Activated CD8-positive, alpha-beta memory T cell treated with anti-CD3 and anti-CD28 coated beads, Interleukin-2, amount 10 ng/mL, durations not matched to agents 7 days and 5 days (primary cell): Measurements from ENCODE around the gene DNAH12. TPM values are rescaled to one million over a fixed set of nuclear protein-coding genes. Genes with fewer than 3 reads are reported as not detected.
"Not testable (repeated sequence)": the region's sequence is repeated elsewhere in the genome, so short reads cannot be mapped to it uniquely, and the experiment has no call there.

Source experiments
- ATAC-seq: fragments of 150-1000 bp; cut with Tn5 transposase; one replicate; pipeline ENCODE4 v1.10.0; 2021; ENCODE audit warnings: moderate library complexity
- CTCF ChIA-PET: fragments of 350-600 bp; sonication (Branson Sonifier 250); formaldehyde crosslinking; loops from one replicate; lab custom pipeline; 2021; ENCODE audit warnings: antibody characterized with exemption; lab: Charles Lee
- DNase-seq: peaks from one replicate; pipeline ENCODE4 v3.0.0-alpha.2; 2020
- H3K27ac Mint-ChIP-seq: one replicate; pipeline ENCODE4 v1.8.0; 2021; ENCODE audit warnings: mild to moderate bottlenecking, mixed read lengths
- H3K27me3 Mint-ChIP-seq: one replicate; pipeline ENCODE4 v1.8.0; 2021; ENCODE audit warnings: mixed read lengths
- H3K36me3 Mint-ChIP-seq: one replicate; pipeline ENCODE4 v1.8.0; 2021; ENCODE audit warnings: mild to moderate bottlenecking, mixed read lengths
- H3K4me1 Mint-ChIP-seq: one replicate; pipeline ENCODE4 v1.8.0; 2021; ENCODE audit warnings: mixed read lengths
- H3K4me3 Mint-ChIP-seq: one replicate; pipeline ENCODE4 v1.8.0; 2021; ENCODE audit warnings: mild to moderate bottlenecking, moderate library complexity, mixed read lengths
- H3K9me3 Mint-ChIP-seq: one replicate; pipeline ENCODE4 v1.8.0; 2022; ENCODE audit warnings: low read depth, mixed read lengths
- total RNA-seq, 2 experiments: library from RNA; stranded (reverse); gene quantifications; one replicate each; pipeline ENCODE4 v1.2.3, GENCODE V29; 2021

The DNAH12 gene
- total RNA-seq, 2 experiments from 2014 or later = 0.06 TPM; not detected in 1

DNA sequence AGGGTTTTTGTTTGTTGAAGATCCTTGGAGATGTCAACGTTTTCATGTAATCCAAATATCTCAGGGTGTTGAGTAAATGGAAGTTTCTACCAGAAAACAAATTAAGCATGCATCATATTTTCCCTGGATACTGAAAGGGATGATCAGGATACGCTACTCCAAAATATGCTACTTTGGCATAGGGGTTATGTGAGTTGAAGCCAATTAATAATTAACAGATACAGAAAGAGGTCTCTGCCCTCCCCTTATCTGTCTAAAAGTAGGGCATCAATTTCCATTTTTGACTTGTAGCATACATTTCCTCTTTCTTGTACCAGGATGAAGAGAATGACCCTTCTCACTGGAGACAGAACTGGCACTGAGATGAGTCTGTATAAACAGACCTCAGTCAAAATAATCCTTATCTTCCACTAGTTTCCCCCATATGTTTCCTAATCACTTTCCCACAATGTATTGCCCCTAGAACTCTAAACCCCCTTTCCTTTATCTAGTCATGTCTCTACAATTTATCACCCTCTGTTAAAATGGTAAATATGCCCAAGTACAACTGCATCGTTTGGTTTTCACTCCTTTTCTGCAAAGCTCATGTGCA lies 234.3 kb downstream of the DNAH12 start:
- Mint-ChIP-seq H3K27ac (no peak overlapping the region), H3K4me1 (no peaks in the 10 kb centered on the region), H3K36me3 (no peaks in the 10 kb centered on the region), H3K27me3 (peaks cover 8% of the 10 kb centered on the region), H3K9me3 (no peaks in the 10 kb centered on the region), H3K4me3 (no peak overlapping the region)
- DNase-seq (no peak), ATAC-seq (no peak)
- CTCF ChIA-PET = no interaction called here

DNA sequence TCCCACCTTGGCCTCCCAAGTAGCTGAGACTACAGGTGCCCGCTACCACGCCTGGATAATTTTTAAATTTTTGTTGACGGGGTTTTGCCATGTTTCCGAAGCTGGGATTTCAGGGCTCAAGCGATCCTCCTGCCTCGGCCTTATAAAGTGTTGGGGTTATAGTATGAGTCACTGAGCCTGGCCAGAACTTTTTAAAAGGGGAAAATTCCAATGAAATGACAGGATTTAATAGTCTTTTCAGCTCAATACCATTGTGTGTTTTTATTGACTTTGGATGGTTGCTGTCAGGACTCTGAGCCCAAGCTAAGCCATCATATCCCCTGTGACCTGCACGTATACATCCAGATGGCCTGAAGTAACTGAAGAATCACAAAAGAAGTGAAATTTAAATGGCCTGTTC lies 240.6 kb downstream of the DNAH12 start:
- CTCF ChIA-PET, H3K4me3 Mint-ChIP-seq, ATAC-seq, H3K9me3 Mint-ChIP-seq, DNase-seq, H3K4me1 Mint-ChIP-seq, H3K27ac Mint-ChIP-seq, H3K36me3 Mint-ChIP-seq: not testable (repeated sequence)
- peaks cover 27% of the 10 kb centered on the region for H3K27me3 Mint-ChIP-seq

DNA sequence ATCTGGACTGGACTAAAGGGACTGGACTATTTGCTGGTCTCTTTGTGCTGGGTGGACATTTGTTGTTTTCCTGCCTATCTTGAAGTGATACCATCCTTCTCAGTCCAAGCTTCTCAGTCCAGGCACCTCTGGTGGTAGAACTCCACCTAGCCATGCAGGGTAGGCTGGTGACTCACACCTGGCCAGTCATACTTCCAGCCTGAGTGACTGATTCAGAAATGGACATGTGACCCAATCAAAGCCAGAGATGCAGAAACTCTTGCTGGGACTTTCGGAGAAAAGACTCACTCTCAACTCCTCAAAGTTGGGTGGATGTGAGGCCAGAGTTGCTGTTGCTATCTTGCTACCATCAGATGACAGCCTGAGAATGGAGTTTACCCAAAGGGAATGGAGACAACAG lies 246.1 kb downstream of the DNAH12 start:
- no peak for DNase-seq
- Mint-ChIP-seq H3K9me3 (no peaks in the 10 kb centered on the region), H3K4me1 (no peaks in the 10 kb centered on the region), H3K27ac (no peak overlapping the region), H3K36me3 (no peaks in the 10 kb centered on the region), H3K27me3 (peaks cover 38% of the 10 kb centered on the region), H3K4me3 (no peak overlapping the region)
- no peak for ATAC-seq
- CTCF ChIA-PET = no interaction called here

DNA sequence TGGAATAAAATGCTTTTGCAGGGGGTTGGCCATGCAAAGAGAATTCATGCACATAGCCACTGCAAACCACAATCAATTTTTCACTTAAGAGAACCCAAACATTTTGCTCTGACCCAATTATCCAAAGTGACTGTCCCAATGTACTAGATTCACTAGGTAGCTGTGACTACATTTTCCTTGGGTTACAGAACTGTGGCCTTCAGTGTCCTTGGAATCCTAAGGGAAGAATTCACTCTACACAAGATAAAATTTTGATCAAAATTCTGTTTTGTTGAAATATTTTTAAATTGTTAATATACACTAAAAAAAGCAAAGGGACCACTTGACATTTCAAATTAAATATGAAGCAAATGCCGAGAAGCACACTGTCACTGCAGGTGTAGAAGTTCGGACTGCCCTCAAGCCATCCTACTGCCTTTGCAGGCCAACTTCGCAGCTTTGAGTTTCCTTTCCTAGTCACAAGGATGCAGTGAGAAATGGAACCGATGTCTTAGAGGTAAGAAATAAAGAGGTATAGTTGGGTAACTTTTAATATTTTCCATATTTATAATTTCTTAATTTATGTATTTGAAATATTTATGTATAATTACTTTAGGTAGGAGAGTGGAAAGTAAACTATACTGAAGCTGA lies 251.1 kb downstream of the DNAH12 start:
- no peak overlapping the region for H3K27ac Mint-ChIP-seq
- H3K36me3 Mint-ChIP-seq = no peaks in the 10 kb centered on the region
- CTCF ChIA-PET = interaction anchor here (1.0 kb wide), 1 partner anchor 19 kb away, joined by 3 read pairs; no protein-coding TSS in a partner anchor
- H3K9me3 Mint-ChIP-seq = no peaks in the 10 kb centered on the region
- no peak for ATAC-seq
- H3K4me3 Mint-ChIP-seq = no peak overlapping the region
- peaks cover 28% of the 10 kb centered on the region for H3K27me3 Mint-ChIP-seq
- DNase-seq = no peak
- peaks cover 5% of the 10 kb centered on the region for H3K4me1 Mint-ChIP-seq

DNA sequence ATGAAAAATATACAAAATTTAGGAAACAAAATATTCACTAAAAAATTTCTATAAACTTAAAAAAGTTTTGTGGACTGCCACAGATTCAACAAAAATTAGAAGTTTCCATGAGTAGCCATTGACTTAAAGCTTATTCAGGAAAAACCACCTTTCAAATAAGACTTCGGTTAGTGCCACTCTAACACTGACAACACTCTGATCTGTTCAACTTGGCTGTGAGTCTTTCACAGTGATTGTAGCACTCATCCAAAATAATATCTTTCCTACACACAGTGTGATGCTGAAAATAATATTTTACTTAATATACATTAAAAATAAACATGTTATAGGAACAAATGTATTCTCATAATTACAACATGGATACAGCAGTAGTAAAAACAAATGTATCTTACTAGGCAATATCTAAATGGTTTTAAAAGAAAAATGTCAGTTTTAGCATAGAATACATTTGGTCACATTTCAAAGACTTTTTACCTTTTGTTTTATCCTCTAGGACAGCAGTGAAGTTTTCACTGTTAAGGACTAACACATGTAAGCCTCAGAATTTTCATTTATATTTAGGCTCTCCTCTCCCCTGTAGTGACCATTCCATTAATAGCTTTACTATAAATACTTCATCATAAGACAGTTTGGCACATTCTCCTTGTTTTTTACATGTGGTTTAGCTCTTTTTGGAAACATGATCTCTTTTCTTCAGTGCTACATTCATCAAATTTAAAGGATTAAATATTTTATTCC lies 251.8 kb downstream of the DNAH12 start, which contains the start of gene ASB14:
TSS of gene ASB14 (minus strand) at position 527 of the 738 bp plus-strand sequence. CDS start 652 bp downstream, outside the sequence.
- DNase-seq (no peak), ATAC-seq (no peak)
- peaks cover 5% of the 10 kb centered on the region for H3K4me1 Mint-ChIP-seq
- H3K36me3 Mint-ChIP-seq = no peaks in the 10 kb centered on the region
- H3K9me3 Mint-ChIP-seq = no peaks in the 10 kb centered on the region
- H3K27ac Mint-ChIP-seq = no peak within 1 kb of the TSS
- CTCF ChIA-PET = interaction anchor here (1.0 kb wide), 1 partner anchor 18 kb away, joined by 3 read pairs; no protein-coding TSS in a partner anchor
- peaks cover 26% of the 10 kb centered on the region for H3K27me3 Mint-ChIP-seq
- H3K4me3 Mint-ChIP-seq = no peak within 1 kb of the TSS

DNA sequence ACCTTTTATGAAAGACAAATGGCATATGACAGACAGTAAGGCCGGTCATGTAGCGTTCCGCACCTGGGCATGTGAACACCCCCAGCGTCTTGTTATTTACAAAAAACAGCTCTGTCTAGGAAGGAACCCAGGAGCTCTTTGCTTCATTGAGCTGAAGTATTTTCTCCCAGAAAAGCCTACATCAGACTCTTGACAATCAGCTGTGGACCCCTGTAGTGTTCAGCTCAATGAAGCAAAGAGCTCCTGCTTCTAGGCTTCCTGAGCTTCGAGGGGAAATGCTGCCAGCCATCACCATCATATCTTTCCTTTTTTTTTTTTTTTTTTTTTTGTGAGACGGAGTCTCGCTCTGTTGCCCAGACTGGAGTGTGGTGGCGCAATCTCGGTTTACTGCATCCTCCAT lies 255.7 kb downstream of the DNAH12 start:
- Mint-ChIP-seq H3K4me3 (no peak overlapping the region), H3K36me3 (no peaks in the 10 kb centered on the region), H3K4me1 (peaks cover 5% of the 10 kb centered on the region), H3K27me3 (peaks cover 14% of the 10 kb centered on the region), H3K27ac (no peak overlapping the region), H3K9me3 (no peaks in the 10 kb centered on the region)
- ATAC-seq (no peak), DNase-seq (no peak)
- CTCF ChIA-PET = interaction anchor here (0.6 kb wide), 1 partner anchor 740 kb away, joined by 3 read pairs; no protein-coding TSS in a partner anchor

DNA sequence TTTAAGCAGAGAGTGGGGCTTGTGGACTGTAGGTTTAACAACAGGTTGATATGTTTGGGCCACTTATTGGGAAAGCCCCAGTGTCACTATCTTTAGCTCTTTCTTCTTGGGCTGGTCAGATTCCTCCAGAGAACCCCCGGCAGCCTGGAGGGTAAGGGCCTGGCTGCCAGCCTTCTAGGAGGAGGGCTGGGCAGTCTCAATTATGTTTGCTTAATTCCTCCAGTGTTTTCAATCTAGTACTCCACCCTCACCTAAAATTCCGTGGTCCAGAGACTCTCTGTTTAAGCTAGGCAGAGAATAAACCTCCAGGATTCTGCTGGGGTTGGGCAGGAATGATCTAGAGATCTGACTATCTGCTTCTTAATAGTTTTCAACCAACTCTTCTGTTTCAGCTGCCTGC lies 256.9 kb downstream of the DNAH12 start:
- CTCF ChIA-PET = interaction anchor here (1.3 kb wide), 1 partner anchor 118 kb away, joined by 3 read pairs; no protein-coding TSS in a partner anchor
- Mint-ChIP-seq H3K27ac (no peak overlapping the region), H3K4me3 (no peak overlapping the region), H3K27me3 (peaks cover 9% of the 10 kb centered on the region), H3K9me3 (no peaks in the 10 kb centered on the region), H3K4me1 (peaks cover 5% of the 10 kb centered on the region), H3K36me3 (no peaks in the 10 kb centered on the region)
- ATAC-seq (no peak), DNase-seq (no peak)

DNA sequence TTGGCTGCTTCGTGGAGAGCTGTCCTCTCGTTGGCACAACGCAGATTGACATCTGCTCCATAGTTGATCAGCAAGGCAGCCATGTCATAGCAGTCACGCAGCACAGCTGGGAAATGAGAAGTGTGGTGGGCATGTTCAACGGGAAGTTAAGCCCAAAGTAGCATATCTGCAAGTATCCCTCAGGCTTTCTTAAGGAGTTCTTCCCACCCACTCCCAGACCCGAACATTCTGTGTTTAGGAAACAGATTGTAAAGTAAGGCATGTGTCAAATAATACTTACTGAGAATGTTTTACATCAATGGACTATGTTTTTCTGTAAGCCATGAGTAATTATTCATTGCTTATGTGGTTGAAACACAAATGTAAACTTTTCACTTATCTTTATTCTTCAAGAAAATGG lies 260.8 kb downstream of the DNAH12 start:
- no peaks in the 10 kb centered on the region for H3K27me3 Mint-ChIP-seq
- no peaks in the 10 kb centered on the region for H3K9me3 Mint-ChIP-seq
- H3K4me3 Mint-ChIP-seq = no peak overlapping the region
- no peak overlapping the region for H3K27ac Mint-ChIP-seq
- DNase-seq = no peak
- no peak for ATAC-seq
- peaks cover 3% of the 10 kb centered on the region for H3K36me3 Mint-ChIP-seq
- peaks cover 7% of the 10 kb centered on the region for H3K4me1 Mint-ChIP-seq
- CTCF ChIA-PET = no interaction called here

DNA sequence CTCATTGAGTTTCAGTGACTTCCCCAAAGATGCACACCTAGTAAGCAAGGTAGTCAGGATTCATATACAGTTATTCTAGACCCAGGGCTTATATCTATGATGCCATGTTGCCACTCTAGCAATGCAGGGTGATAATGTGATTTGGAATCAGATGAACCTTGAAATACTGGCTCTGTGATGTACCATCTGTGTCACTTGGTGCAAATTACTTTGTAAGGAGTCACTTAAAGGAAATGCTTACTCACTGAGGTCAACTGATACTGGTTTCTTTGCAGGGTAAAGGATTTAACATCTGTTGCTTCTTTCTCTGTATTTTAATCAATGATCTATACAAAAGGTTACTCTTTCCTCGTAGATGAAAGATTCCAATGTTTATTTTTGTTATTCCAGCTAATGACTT lies 262.4 kb downstream of the DNAH12 start:
- ATAC-seq = no peak
- H3K36me3 Mint-ChIP-seq = peaks cover 9% of the 10 kb centered on the region
- no peak overlapping the region for H3K4me3 Mint-ChIP-seq
- H3K9me3 Mint-ChIP-seq = no peaks in the 10 kb centered on the region
- peaks cover 7% of the 10 kb centered on the region for H3K4me1 Mint-ChIP-seq
- no peaks in the 10 kb centered on the region for H3K27me3 Mint-ChIP-seq
- DNase-seq = no peak
- CTCF ChIA-PET = no interaction called here
- H3K27ac Mint-ChIP-seq = no peak overlapping the region

DNA sequence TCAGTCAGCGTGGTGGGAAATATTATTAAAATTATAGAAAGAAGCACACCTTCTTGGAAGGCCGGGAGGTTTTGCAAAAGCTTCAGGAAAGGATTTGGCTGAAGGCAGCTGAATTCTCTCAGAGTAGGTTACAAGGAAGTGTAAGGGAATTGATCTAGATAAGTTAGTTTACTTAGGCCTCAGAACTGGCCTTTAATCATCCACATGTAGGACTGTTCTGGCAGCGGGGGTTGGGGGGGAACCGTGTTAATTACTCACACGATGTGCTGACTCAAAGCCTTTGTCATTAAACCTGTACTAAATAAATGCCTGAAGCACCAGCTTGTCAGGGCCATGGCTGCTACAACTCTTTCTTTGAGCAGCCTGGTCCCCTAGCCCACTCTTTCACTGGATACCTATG lies 264.5 kb downstream of the DNAH12 start:
- DNase-seq (no peak), ATAC-seq (no peak)
- Mint-ChIP-seq H3K9me3 (no peaks in the 10 kb centered on the region), H3K4me3 (no peak overlapping the region), H3K4me1 (peaks cover 7% of the 10 kb centered on the region), H3K27ac (no peak overlapping the region), H3K27me3 (no peaks in the 10 kb centered on the region), H3K36me3 (peaks cover 13% of the 10 kb centered on the region)
- CTCF ChIA-PET = interaction anchor here (0.6 kb wide), 1 partner anchor 164 kb away, joined by 4 read pairs; no protein-coding TSS in a partner anchor

DNA sequence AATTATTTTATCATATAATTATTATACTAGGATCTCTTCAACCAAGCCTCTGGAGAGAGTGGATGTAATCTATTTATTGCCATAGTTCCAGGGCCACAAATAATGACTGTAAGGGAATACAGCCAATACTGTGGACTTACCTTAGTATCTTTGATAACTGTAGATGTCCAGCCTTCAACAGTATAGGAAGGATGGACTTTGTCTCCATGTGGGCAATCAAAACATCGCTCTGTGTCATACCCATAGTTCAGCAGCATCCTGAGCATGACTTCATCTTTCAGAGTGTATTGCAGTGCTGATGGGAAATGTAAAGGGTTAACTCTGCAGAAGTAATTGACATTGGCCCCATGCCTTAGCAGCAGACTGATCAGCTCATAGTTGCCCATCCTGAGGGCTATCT lies 265.9 kb downstream of the DNAH12 start:
- H3K27ac Mint-ChIP-seq = no peak overlapping the region
- no peaks in the 10 kb centered on the region for H3K9me3 Mint-ChIP-seq
- H3K27me3 Mint-ChIP-seq = no peaks in the 10 kb centered on the region
- no peak for ATAC-seq
- CTCF ChIA-PET = no interaction called here
- no peak overlapping the region for H3K4me3 Mint-ChIP-seq
- peaks cover 7% of the 10 kb centered on the region for H3K4me1 Mint-ChIP-seq
- H3K36me3 Mint-ChIP-seq = peaks cover 13% of the 10 kb centered on the region
- DNase-seq = no peak

DNA sequence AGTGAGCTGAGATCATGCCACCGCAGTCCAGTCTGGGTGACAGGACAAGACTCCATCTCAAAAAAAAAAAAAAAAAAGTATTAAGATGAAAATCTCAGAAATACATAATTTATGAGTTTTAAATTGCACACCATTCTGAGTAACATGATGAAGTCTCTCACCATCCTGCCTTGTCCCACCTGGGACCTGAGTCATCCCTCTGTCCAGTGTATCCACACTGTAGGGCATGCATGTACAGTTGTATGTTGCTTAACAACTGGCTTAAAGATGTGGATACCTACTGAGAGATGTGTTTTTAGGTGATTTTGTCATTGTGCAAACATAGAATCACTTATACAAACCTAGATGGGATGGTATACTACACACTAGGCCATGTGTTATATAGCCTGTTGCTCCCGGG lies 268.8 kb downstream of the DNAH12 start:
- CTCF ChIA-PET = no interaction called here
- DNase-seq (no peak), ATAC-seq (no peak)
- H3K27me3 Mint-ChIP-seq = no peaks in the 10 kb centered on the region
- no peak overlapping the region for H3K27ac Mint-ChIP-seq
- H3K4me1 Mint-ChIP-seq = no peaks in the 10 kb centered on the region
- H3K4me3 Mint-ChIP-seq = no peak overlapping the region
- peaks cover 21% of the 10 kb centered on the region for H3K36me3 Mint-ChIP-seq
- H3K9me3 Mint-ChIP-seq = no peaks in the 10 kb centered on the region

DNA sequence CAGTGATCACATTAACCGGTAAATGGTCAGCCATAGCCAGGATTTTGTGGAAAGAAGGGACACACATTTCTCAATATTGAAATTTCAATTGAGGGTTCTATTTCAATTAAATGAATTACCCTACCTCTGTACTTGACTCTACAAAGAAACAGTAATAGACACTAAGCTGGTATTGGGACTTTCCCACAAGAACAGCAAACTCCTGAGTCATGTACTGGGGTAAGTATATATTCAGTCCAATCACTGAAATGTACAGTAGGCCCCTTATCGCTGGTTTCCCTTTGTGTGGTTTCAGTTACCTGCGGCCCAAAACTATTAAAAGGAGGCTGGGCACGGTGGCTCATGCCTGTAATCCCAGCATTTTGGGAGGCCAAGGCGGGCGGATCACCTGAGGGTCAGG lies 269.3 kb downstream of the DNAH12 start:
- H3K27me3 Mint-ChIP-seq = no peaks in the 10 kb centered on the region
- H3K9me3 Mint-ChIP-seq = no peaks in the 10 kb centered on the region
- H3K4me1 Mint-ChIP-seq = no peaks in the 10 kb centered on the region
- H3K36me3 Mint-ChIP-seq = peaks cover 21% of the 10 kb centered on the region
- DNase-seq = no peak
- no peak overlapping the region for H3K27ac Mint-ChIP-seq
- ATAC-seq = no peak
- CTCF ChIA-PET = no interaction called here
- H3K4me3 Mint-ChIP-seq = no peak overlapping the region
